B cell (primary cell): ENCODE measurements around the gene CCDC187.

Experiments used
- CTCF ChIP-seq: fragments of 200-600 bp; IDR thresholded peaks from one replicate; pipeline ENCODE4 v1.8.0; 2022; ENCODE audit warnings: antibody characterized with exemption, mild to moderate bottlenecking
- EZH2 ChIP-seq: IDR thresholded peaks from 2 replicates; pipeline ENCODE4 v1.6.1; 2012; ENCODE audit warnings: borderline replicate concordance, low read depth, mild to moderate bottlenecking, moderate library complexity, low read length; ENCODE audit not compliant: insufficient read depth, poor library complexity, severe bottlenecking

GRCh38 chr9:136322756-136323330, 18.9 kb upstream of the CCDC187 start:
- TF ChIP-seq EZH2 (no peak), CTCF (no peak)
